PC-9 (cell line): ENCODE data around the gene PTK6. TPM values are rescaled to one million over a fixed set of nuclear protein-coding genes. Genes with fewer than 3 reads are reported as not detected.

ENCODE experiments used
- BruUV-seq: library from RNA; stranded (reverse); fragments of 400-500 nt; replicated peaks from 2 replicates; lab custom pipeline; 2021; lab: Mats Ljungman, UMichigan
- CTCF ChIA-PET: fragments of 300-600 bp; sonication (Branson Sonifier 250); formaldehyde crosslinking; loops from one replicate; lab custom pipeline; 2022; ENCODE audit warnings: antibody characterized with exemption; lab: Charles Lee
- POLR2A ChIA-PET: fragments of 300-600 bp; sonication (Branson Sonifier 250); formaldehyde crosslinking; loops from one replicate; lab custom pipeline; 2022; ENCODE audit warnings: antibody characterized with exemption; ENCODE audit not compliant: unreplicated experiment; lab: Charles Lee
- DNase-seq, 2 experiments: peaks; one replicate each; pipeline versions ENCODE4 v3.0.0 to v3.0.0-alpha.2; 2015 to 2022; ENCODE audit warnings: mixed read lengths in 1 of 2
- H2AFZ ChIP-seq: fragments of 200-600 bp; sonication (generic); 2 replicates; pipeline ENCODE4 v1.8.1; 2017; ENCODE audit warnings: antibody characterized with exemption
- H3F3A ChIP-seq: fragments of 200-600 bp; sonication (generic); 2 replicates; pipeline ENCODE4 v1.8.1; 2017; ENCODE audit warnings: antibody characterized with exemption, mild to moderate bottlenecking, low read depth; ENCODE audit not compliant: insufficient read depth
- H3K27ac ChIP-seq: fragments of 200-600 bp; sonication (generic); 2 replicates; pipeline ENCODE4 v1.6.1; 2016; ENCODE audit warnings: mixed run types
- H3K27me3 ChIP-seq: fragments of 200-600 bp; sonication (generic); 2 replicates; pipeline ENCODE4 v1.6.1; 2016; ENCODE audit warnings: low read depth, mixed run types; ENCODE audit not compliant: insufficient read depth
- H3K36me3 ChIP-seq: fragments of 200-600 bp; sonication (generic); 2 replicates; pipeline ENCODE4 v1.6.1; 2016; ENCODE audit warnings: low read depth, mixed run types
- H3K4me1 ChIP-seq: fragments of 200-600 bp; sonication (generic); replicated peaks from 2 replicates; pipeline ENCODE4 v1.6.1; 2016; ENCODE audit warnings: mixed run types; ENCODE audit not compliant: insufficient read depth
- H3K4me2 ChIP-seq: fragments of 200-600 bp; sonication (generic); 2 replicates; pipeline ENCODE4 v1.6.1; 2017; ENCODE audit warnings: mixed run types
- H3K4me3 ChIP-seq: fragments of 200-600 bp; sonication (generic); 2 replicates; pipeline ENCODE4 v1.6.1; 2016; ENCODE audit warnings: mixed run types
- H3K79me2 ChIP-seq: fragments of 200-600 bp; sonication (generic); 2 replicates; pipeline ENCODE4 v1.6.1; 2017; ENCODE audit warnings: low read depth, mixed run types
- H3K9me2 ChIP-seq: fragments of 200-600 bp; sonication (generic); 2 replicates; pipeline ENCODE4 v1.8.1; 2017; ENCODE audit warnings: mild to moderate bottlenecking; ENCODE audit not compliant: insufficient read depth
- H3K9me3 ChIP-seq: fragments of 200-600 bp; sonication (generic); 2 replicates; pipeline ENCODE4 v1.8.1; 2016; ENCODE audit warnings: low read depth; ENCODE audit not compliant: insufficient read depth
- H4K20me1 ChIP-seq: fragments of 200-600 bp; sonication (generic); 2 replicates; pipeline ENCODE4 v1.8.1; 2017; ENCODE audit not compliant: insufficient read depth
- CTCF ChIP-seq: fragments of 200-600 bp; sonication (generic); conservative IDR thresholded peaks from 2 replicates; pipeline ENCODE4 v1.6.1; 2017; ENCODE audit warnings: mixed run types, antibody characterized with exemption, mild to moderate bottlenecking, moderate library complexity
- EZH2 ChIP-seq: fragments of 200-600 bp; sonication (generic); IDR thresholded peaks from 2 replicates; pipeline ENCODE4 v1.8.0; 2017; ENCODE audit warnings: antibody characterized with exemption, low read depth
- intact Hi-C: fragments of 100-400 bp; cut with micrococcal nuclease; formaldehyde crosslinking; loops from one replicate; pipeline ENCODE4 v1.10.0; 2022; ENCODE audit not compliant: unreplicated experiment
- total RNA-seq: library from RNA; stranded (reverse); gene quantifications from 2 replicates; pipeline ENCODE4 v1.2.3, GENCODE V29; 2021

The PTK6 gene
- total RNA-seq, 1 experiment from 2014 or later: 12.9 TPM

DNA sequence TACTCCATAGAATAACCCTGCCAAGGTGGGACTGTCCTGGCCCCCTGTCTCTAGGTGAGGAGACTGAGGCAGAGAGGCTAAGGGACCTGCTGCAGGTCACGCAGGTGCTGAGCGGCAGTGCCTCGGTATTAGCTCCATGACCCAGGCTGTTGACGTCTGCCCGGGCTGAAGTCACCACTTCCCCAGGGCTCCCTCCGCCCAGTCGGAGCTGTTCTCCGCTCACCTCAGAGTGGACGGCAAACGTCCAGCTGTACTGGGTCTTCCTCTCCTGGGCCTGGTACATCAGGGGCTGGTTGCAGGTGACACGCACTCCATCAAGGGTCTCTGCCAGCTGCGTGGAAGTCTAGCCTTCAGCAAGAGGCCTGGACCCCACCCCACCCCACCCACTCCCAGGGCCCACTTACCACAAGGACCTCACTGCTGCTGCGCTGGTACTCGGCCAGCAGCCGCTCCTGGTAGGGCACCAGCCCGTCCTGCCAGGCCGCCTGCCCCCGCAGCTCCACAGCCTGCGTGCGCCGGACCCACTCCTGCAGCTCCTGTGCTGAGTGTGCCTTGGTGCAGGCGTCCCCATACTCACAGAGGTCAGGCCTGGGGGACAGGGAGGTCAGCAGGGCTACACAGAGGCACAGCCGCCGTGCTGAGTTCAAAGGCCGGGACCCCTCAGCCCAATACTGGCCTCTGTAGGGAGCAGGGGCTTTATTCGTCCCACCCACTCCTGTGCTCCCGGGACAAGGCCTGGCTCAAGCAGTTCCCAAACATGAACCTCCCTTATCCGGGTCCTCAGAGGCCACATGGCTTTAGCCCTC lies 33.3 kb upstream of the PTK6 start:
- Histone ChIP-seq H3K4me3 (no peak overlapping the region), H2AFZ (no peak overlapping the region), H4K20me1 (0 out of 2 replicates have a peak, but pooled peaks cover 4% of the 10 kb centered on the region), H3K36me3 (no peaks in the 10 kb centered on the region), H3K27me3 (no peaks in the 10 kb centered on the region), H3K4me2 (no peak overlapping the region), H3K79me2 (peaks cover 5% of the 10 kb centered on the region; the same call in 1 of the 2 replicates), H3K9me3 (no peaks in the 10 kb centered on the region), H3K27ac (no peak overlapping the region), H3K4me1 (peaks cover 7% of the 10 kb centered on the region), H3K9me2 (no peaks in the 10 kb centered on the region), H3F3A (peaks cover 12% of the 10 kb centered on the region; the same call in 1 of the 2 replicates)
- DNase-seq: no peak
- TF ChIP-seq EZH2 (no peak), CTCF (no peak)
- POLR2A ChIA-PET: no interaction called here
- BruUV-seq: no TSS peak
- intact Hi-C loops: no loop called here
- CTCF ChIA-PET: no interaction called here

GRCh38 chr20:63568986-63569949 lies 32.1 kb upstream of the PTK6 start:
- Histone ChIP-seq H3K27ac (no peak overlapping the region), H3K4me3 (no peak overlapping the region), H3F3A (peaks cover 3% of the 10 kb centered on the region; the same call in 1 of the 2 replicates), H3K36me3 (no peaks in the 10 kb centered on the region), H2AFZ (no peak overlapping the region), H3K4me2 (no peak overlapping the region), H3K9me2 (no peaks in the 10 kb centered on the region), H4K20me1 (0 out of 2 replicates have a peak, but pooled peaks cover 4% of the 10 kb centered on the region), H3K27me3 (no peaks in the 10 kb centered on the region), H3K79me2 (peaks cover 5% of the 10 kb centered on the region; the same call in 1 of the 2 replicates), H3K4me1 (peaks cover 6% of the 10 kb centered on the region), H3K9me3 (no peaks in the 10 kb centered on the region)
- BruUV-seq: no TSS peak
- TF ChIP-seq EZH2 (no peak), CTCF (no peak)
- no peak for DNase-seq
- intact Hi-C loops: no loop called here
- POLR2A ChIA-PET: interaction anchor here (0.6 kb wide), 1 partner anchor 73 kb away, joined by 3 read pairs; no protein-coding TSS in a partner anchor
- CTCF ChIA-PET: no interaction called here
